Fibroblast of skin of scalp (primary cell): ENCODE data around the gene FSTL4. TPM values are rescaled to one million over a fixed set of nuclear protein-coding genes. Genes with fewer than 3 reads are reported as not detected.

ENCODE experiments used
- DNase-seq: peaks from one replicate; pipeline ENCODE4 v3.0.0-alpha.2; 2013
- polyA plus RNA-seq, 2 experiments: library from polyadenylated mRNA; unstranded; fragments of 120-200 nt; gene quantifications; one replicate each; pipeline ENCODE4 v1.2.1, GENCODE V29; 2013; ENCODE audit not compliant: insufficient read length in 2 of 2

Gene FSTL4
- polyA plus RNA-seq (2013, experiment 1 of 2; ENCODE audit: insufficient read length): not detected
- polyA plus RNA-seq (2013, experiment 2 of 2; ENCODE audit: insufficient read length): 0.26 TPM

DNA sequence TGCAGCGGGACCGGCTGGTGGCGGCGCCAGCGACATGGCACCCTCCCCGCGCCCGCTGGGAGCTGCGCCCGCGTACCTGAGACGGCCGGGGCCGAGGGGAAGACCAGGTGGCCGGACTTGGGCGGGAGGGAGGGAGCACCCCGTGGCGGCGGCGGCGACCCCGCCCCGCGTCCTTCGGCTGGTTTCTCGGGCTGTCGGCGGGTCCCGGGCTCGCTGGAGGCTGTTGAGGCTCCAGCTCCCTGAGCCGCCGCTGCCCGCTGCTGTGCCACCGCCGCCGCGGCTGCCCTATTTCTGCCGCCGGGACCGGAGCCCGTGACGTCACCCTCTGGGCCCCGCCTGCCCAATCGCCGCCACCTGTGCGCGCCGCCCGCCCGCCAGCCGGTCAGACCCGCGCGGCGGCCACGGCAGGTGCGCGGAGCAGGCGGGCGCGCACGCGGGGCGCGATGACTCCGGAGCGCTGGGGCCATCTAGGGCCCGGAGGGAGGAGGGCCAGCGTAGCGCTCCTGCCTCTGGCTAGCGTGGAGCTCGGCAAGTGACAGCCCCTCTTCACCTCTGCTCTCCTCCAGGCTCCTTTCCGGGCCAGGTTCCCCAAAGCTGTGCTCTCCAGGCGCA, at the start of gene FSTL4:
Gene FSTL4 (minus strand): TSS at position 293 of the 612 bp plus-strand sequence.
- DNase-seq: no peak

DNA sequence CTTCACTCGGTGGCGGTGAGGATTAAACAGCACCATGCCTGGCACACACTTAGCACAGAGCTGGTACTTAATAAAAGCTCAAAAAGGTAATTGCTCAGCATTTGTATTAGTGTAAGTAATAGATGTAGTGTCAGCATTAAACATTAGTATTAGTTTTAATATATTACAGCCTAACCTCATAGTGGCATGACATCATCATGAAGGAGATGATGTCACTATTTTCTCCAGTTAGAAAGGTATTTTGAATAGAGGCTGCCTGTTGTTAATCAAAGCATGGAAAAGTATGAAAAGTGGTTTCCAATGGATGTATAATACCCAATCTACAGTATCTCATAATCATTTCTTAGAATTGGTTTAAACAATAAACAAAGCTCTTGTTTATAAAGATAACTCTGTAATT, 49.0 kb upstream of the FSTL4 start:
- DNase-seq: no peak

DNA sequence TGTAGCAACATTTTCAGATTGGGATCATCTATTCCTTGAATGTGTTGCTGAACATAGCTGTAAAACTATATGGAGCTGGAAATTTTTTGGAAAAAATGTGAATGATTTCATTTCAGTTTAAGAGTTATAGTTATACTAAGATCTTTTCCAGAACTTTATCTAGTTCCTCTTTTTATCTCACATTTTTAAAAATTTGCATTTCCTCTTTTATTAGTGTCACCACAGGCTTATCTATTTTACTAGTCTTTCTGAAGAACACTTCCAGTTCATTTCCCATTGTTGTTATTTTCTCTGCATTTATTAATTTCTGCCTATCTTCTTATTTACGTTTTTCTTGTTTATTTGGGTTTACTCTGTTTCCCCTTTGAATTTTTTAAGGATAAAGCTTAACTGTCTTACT, 46.0 kb upstream of the FSTL4 start:
- no peak for DNase-seq

DNA sequence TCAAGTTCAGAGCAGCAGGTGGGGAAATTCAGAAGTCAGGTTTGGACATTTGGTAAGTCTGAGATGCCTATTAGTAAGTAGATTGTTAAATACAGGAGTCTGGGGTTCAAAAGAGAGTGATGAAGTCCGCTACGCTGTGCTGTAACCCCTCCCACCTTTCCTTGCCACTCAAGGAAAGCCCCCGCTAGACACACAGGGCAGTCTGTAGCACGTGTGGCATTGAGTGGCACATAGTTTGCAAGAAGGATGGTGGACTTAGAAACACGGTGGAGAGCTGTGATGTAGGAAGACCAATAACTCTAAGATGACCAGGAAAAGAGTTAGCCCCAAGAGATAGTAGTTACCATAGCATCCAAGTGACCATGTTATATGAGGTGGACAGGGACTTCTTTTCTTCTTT, 44.7 kb upstream of the FSTL4 start:
- DNase-seq: no peak

DNA sequence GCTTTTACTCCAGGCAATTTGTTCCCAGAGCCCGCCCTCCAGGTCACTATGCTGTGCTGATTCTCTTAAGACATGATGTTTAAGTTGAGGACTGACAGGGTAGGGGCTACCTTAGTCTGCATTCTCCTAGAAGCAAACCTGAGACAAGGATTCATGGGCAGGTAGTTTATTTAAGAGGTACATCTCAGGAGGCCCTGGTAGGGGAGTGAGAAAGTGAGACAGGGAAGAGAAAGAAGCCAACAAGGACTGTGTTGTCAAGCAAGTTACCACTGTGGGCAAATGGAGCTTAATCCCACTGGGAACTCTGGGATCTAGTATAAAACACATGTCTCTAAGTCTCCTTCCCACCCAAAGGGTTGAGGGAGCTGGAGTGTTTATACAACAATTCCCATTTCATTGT, 43.6 kb upstream of the FSTL4 start:
- no peak for DNase-seq

DNA sequence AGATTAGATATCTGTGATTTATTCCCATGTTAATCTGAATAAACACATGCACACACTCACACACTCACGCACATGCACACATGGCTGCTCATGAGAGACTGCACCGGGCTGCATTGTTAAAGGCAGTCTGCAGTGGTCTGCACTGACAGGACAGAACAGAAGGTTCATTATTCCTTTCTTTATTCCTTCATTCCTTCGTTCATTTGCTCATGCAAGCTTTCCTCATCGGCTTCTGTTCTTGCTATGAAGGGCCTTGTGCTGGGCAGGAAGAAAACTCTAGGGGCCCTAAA, 41.4 kb upstream of the FSTL4 start:
- DNase-seq: no peak

GRCh38 chr5:133652951-133653759, 40.8 kb upstream of the FSTL4 start:
- no peak for DNase-seq

DNA sequence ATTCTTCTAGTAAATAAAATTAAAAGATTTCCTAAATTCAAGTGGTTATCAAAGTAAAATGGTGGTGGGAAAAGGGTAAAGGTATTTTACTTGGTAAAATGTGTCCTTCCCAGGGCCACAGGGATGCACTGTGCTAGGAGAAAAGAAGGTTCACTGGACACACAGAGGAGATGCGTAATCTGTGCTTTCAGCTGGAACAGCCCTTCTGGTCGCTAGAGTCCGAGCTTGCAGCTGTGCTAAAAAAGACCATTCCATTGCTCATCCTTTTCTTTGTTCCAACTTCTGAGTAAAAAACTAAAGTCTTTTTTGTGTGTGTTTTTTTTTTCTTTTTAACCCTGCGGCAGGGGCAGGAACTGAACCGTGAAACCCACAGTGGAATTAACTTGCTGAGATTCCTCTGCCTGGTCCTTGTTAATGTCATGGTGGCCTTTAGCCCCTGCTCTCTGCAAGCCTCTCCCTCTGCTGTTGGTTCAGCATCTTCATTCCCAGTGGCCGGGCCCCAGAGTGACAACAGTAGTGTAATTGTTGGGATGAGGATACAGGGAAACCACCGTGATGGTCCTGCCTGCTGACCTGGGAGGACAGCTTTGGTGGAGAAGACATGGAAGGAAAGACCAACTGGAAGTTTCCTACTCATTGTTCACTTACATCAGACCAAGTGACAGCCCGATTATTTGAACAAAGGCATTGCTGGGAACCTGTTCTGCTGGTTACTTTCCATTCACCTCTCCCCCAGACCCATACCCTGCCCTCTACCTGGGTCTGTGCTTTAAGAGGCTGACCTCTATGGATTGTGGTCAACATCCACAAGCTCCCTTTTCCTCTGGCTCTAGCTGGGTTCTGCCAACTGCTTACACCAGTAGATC, 31.9 kb upstream of the FSTL4 start:
- DNase-seq: no peak

GRCh38 chr5:133643365-133643764, 31.0 kb upstream of the FSTL4 start:
- DNase-seq: no peak

DNA sequence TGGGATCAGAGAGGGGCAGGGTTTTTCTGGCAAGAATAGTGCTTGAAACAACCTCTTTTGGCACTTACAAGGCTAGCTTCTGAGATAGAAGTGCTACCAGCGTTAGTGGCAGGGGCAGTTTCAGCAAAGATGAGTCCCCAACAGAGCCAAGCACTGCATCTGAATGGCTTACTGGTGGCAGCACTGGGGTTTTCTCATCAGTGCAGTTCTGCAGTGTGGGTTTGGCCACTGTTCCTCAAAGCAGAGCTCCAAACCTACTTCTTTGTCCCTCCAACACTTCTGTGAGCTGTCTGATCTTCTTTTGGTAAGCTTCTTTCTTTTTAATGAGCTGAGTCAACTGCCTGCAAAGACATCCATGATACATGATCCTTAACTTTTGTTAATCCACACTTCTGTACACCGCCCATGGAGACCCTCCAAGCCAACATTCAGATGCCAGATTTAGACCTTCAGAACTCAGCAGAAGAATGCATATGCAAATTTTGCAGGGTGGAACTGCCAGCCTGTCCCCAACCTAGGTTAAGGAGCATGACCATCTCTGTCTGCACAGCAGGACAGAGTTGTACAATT, 29.9 kb upstream of the FSTL4 start:
- no peak for DNase-seq

GRCh38 chr5:133641683-133642082, 29.3 kb upstream of the FSTL4 start:
- no peak for DNase-seq

GRCh38 chr5:133639850-133640528, 27.6 kb upstream of the FSTL4 start:
- DNase-seq: no peak

- DNase-seq: no peak
These were observed 26.1 kb upstream of the FSTL4 start for GRCh38 chr5:133638436-133638835.

GRCh38 chr5:133637206-133637605, 24.9 kb upstream of the FSTL4 start:
- DNase-seq: no peak

DNA sequence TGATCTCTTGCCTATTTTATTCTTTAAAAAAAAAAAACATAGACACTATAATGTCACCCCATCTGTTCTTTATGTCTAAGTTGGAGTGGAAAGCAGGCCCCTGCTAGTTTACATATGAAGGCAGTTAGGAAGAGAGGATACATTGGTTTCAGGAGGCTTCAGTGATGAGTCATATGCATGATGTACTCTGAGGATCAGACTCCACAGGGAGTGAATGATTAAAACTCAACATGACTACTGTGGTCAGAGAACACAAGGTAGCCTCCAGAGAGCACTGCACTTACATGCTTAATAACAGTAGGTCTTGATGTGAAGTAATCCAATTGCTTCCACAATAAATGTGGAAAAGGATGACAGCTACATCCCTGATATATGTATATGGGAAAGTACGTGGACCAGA, 22.7 kb upstream of the FSTL4 start:
- peak; percentile 72 for DNase-seq

DNA sequence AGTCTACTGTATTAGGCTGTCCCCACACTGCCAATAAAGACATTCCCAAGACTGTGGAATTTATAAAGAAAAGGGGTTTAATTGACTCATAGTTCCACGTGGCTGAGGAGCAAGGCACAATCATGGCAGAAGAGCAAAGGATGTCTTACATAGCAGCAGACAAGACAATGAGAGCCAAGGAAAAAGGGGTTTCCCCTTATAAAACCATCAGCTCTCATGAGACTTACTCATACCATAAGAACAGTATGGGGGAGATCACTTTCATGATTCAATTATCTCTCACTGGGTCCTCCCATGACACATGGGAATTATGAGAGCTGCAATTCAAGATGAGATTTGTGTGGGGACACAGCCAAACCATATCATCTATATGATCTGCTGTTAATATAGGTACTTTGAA, 14.8 kb upstream of the FSTL4 start:
- DNase-seq: no peak

- no peak for DNase-seq
These were observed 12.0 kb upstream of the FSTL4 start for GRCh38 chr5:133624316-133624715.

- DNase-seq: no peak
These were observed 5.8 kb upstream of the FSTL4 start for GRCh38 chr5:133618141-133618540.

- no peak for DNase-seq
These were observed 1.4 kb upstream of the FSTL4 start for GRCh38 chr5:133613743-133614142.

DNA sequence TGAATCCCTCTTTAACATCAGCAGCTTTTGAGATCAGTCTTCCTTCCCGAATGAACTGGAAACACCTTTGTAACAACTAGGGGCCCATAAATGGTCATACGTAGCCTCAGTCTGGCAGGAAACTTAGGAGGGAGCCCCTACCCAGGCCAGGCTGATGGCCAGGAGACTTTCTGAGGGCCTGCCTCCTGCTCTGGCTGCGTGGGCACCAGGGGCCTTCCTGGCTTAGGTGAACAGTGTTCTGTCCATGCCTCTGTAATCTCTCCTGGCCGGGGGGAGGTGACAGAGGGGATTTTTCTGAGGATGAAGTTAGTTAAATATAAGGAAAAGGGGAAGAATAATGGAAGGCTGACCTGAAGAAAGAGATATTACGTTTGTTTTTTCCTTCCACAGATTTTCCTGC, 843 bp upstream of the FSTL4 start:
- DNase-seq: no peak

GRCh38 chr5:133611357-133612248, 738 bp downstream of the FSTL4 start:
- no peak for DNase-seq
